IPS DF 19.7 (cell line): Measurements from ENCODE around the gene EPHB1.

Experiments
- DNase-seq: peaks from one replicate; pipeline ENCODE4 v3.0.0-alpha.2; 2013; ENCODE audit warnings: low read depth, low spot score

EPHB1 gene

GRCh38 chr3:134910026-134910425 lies 115.0 kb downstream of the EPHB1 start:
- no peak for DNase-seq

GRCh38 chr3:134911586-134912548 lies 116.8 kb downstream of the EPHB1 start:
- DNase-seq, result no peak

- DNase-seq, result no peak
Measured at GRCh38 chr3:134916276-134916961, 121.4 kb downstream of the EPHB1 start.

- no peak for DNase-seq
Measured at GRCh38 chr3:134917631-134918030, 122.6 kb downstream of the EPHB1 start.

- no peak for DNase-seq
Measured at GRCh38 chr3:134918441-134918840, 123.4 kb downstream of the EPHB1 start.

GRCh38 chr3:134922101-134922500 lies 127.0 kb downstream of the EPHB1 start:
- no peak for DNase-seq

GRCh38 chr3:134922866-134923265 lies 127.8 kb downstream of the EPHB1 start:
- no peak for DNase-seq

GRCh38 chr3:134923286-134923685 lies 128.2 kb downstream of the EPHB1 start:
- DNase-seq, result no peak

- no peak for DNase-seq
Measured at GRCh38 chr3:134927599-134927998, 132.5 kb downstream of the EPHB1 start.

GRCh38 chr3:134928392-134928791 lies 133.3 kb downstream of the EPHB1 start:
- no peak for DNase-seq

- DNase-seq, result no peak
Measured at GRCh38 chr3:134928819-134929218, 133.8 kb downstream of the EPHB1 start.

GRCh38 chr3:134929976-134930375 lies 134.9 kb downstream of the EPHB1 start:
- DNase-seq, result no peak

- no peak for DNase-seq
Measured at GRCh38 chr3:134931045-134931785, 136.2 kb downstream of the EPHB1 start.

- no peak for DNase-seq
Measured at GRCh38 chr3:134932035-134932434, 137.0 kb downstream of the EPHB1 start.

- DNase-seq, result no peak
Measured at GRCh38 chr3:134933997-134934396, 138.9 kb downstream of the EPHB1 start.

- DNase-seq, result no peak
Measured at GRCh38 chr3:134934933-134935332, 139.9 kb downstream of the EPHB1 start.

- no peak for DNase-seq
Measured at GRCh38 chr3:134937256-134938028, 142.4 kb downstream of the EPHB1 start.

- DNase-seq, result no peak
Measured at GRCh38 chr3:134938029-134938525, 143.0 kb downstream of the EPHB1 start.

GRCh38 chr3:134939978-134940377 lies 144.9 kb downstream of the EPHB1 start:
- no peak for DNase-seq

- no peak for DNase-seq
Measured at GRCh38 chr3:134941820-134942219, 146.8 kb downstream of the EPHB1 start.

GRCh38 chr3:134944429-134944828 lies 149.4 kb downstream of the EPHB1 start:
- DNase-seq, result no peak
